OCI-M2 (cell line): ENCODE measurements around the gene RNF227.

Experiments
- DNase-seq: peaks from one replicate; lab custom pipeline; 2025; ENCODE audit not compliant: unreplicated experiment; lab: John Stamatoyannopoulos, UW

RNF227 gene

GRCh38 chr17:7930841-7931631 lies 14.9 kb upstream of the RNF227 start:
- no peak for DNase-seq

GRCh38 chr17:7929158-7930023 lies 13.3 kb upstream of the RNF227 start, which contains the start of gene KCNAB3:
Gene KCNAB3 (minus strand): TSS chr17:7929856. CDS start chr17:7929435, 421 bp downstream.
- DNase-seq = no peak

GRCh38 chr17:7927596-7927995 lies 11.5 kb upstream of the RNF227 start:
- DNase-seq = no peak

DNA sequence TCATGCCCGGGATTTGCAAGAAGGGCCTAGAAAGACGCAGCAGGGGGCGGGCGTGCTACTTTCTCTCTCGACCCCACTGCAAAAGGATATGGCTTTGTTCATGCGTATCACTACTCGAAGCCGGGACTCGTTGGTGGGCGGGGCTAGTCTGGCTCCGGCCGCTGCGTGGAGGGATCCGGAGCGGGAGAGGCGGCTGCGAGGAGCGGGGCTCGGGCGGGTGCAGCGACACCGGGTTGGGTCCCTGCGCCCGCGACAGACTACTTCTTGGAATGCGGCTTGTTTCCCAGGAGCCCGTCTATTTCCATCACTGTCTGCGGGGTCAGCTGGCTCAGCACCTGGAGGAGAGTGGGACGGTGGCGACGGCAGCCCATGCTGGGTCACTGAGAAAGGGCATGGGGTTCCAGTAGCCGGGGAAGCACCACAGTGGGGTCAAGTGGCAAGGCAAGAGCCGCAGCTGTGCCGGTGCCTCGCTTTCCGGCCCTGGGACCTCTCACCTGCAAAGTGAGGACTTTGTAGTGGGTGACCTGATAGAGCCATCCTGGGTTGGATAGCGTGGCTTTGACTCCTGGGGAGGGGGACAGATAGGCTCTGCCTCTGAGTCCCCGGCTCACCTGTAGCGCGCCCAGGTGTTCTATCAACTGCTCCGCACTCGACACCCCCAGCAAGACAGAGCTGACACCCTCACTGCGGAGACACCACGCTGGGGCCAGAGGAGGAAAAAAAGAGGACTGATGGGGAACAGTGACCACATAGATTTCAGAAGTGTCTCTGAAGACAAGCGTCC lies 6.9 kb upstream of the RNF227 start:
- no peak for DNase-seq

GRCh38 chr17:7922269-7922844 lies 6.3 kb upstream of the RNF227 start:
- no peak for DNase-seq

- DNase-seq = no peak
Measured at GRCh38 chr17:7916808-7917207, 719 bp upstream of the RNF227 start.

GRCh38 chr17:7916385-7916682 lies 245 bp upstream of the RNF227 start:
- DNase-seq = no peak

DNA sequence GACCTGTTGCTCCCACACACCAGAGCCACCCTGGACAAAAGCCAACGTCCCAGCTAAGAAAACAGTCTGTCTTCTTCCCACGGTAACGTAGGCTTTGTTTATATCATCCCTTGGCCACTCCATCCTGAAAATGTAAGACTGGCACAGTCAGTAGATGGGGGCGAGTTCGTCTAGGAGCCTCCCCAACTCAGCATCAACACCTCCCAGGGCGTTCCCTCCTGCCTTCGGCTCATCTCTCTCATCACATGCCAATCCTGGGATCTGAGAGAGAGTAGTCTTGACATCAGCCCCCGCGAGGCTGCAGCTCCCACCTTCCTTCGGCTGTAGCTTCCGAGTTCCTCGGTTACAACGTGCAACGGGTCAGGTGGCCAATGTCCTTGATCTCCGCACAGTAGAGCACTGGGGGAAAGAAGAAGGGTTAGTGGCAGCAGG lies 894 bp downstream of the RNF227 start:
- no peak for DNase-seq

GRCh38 chr17:7912927-7913524 lies 3.1 kb downstream of the RNF227 start:
- DNase-seq = no peak

DNA sequence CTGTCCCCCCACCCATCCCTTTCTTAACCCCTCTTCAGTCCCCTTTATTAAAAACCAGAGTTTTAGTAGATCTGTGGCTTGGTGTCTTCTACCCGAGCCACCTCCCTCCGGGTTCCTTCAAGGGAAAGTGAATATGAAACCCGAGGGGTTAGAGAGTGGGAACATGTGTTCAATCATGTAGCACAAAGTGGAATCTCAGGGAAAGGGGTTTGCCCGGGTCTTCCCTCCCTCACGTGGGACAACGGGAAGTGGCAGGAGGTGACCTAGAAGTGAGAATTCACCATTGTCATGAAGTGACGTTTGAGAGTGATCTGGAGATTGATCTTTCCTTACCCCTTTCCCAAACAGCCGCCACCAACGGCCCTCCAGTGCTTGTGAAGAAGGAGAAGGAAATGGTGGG lies 5.0 kb downstream of the RNF227 start:
- no peak for DNase-seq

DNA sequence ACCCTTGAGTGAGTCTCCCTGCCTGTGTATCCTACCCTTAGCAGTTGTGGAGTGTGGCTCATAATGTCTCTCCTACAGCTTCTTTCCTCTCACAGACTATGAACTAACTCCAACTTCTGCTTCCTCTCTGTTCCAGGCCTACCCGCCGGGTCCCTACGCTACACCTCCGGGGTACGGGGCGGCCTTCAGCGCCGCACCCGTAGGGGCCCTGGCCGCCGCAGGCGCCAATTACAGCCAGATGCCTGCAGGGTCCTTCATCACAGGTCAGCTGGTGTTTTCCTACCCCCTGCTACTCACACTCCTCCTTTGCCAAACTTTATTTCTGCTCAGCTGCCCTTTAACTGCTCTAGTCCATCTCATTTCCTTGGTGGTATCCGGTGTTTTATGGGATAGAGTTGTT lies 5.4 kb downstream of the RNF227 start:
- no peak for DNase-seq

DNA sequence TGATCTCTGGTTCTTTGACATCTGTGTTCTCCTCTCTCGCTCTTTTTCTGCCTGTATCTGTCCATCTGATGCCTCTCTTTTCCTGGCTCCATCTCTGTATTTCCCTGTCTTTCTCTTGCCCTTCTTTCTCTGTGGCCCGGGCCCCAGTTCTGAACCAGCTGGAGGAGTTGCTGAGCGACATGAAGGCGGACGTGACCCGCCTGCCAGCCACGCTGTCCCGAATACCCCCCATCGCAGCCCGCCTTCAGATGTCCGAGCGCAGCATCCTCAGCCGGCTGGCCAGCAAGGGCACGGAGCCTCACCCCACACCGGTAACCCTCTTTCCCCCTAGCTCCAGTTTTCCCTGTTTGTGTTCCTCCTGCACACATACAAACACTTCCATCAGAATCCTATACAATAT lies 5.8 kb downstream of the RNF227 start:
- DNase-seq = no peak

DNA sequence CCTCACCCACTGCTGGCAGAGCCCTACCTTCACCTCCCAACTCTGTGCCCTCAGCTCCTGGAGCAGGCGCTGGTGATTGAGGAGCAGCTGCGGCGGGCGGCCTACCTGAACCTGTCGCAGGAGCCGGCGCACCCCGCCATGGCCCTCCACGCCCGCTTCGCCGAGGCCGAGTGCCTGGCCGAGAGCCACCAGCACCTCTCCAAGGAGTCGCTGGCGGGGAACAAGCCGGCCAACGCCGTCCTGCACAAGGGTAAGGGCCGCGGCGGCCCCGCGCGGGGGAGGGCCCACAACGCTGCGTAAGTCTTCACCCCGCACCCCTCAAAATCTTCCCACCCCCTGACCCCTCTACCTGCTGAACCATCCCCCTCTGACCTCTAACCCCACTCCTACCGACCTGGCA lies 7.0 kb downstream of the RNF227 start:
- no peak for DNase-seq

- no peak for DNase-seq
Measured at GRCh38 chr17:7903154-7904103, 12.7 kb downstream of the RNF227 start.

DNA sequence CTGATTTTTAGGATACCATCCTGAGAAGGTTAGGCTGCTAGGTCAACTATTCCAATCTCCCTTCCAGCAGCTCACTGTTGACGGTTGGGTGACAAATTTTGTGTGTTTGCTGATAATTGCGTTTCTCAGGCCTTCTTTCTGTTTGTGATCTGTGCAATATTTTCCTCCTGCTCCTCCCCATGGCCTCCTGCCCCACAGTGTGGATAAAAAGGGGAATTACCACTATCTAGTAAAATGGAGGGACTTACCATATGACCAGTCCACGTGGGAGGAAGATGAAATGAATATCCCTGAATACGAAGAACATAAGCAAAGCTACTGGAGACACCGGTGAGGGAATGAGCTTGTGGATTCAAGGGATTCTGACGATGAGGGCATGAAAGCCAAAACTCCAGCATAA lies 18.3 kb downstream of the RNF227 start:
- DNase-seq = no peak

GRCh38 chr17:7897090-7897489 lies 19.0 kb downstream of the RNF227 start:
- no peak for DNase-seq

DNA sequence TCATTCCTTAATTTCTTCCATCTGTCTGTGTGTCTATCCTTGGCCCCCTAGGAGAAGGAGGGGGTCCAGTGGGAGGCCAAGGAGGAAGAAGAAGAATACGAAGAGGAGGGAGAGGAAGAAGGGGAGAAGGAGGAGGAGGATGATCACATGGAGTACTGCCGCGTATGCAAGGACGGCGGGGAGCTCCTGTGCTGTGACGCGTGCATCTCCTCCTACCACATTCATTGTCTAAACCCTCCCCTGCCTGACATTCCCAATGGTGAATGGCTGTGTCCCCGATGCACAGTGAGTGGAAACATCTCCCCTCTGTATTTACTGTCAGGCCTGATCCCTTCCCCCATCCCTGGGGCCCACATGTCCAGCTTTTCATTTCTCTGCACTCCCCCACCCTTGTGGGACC lies 21.2 kb downstream of the RNF227 start:
- DNase-seq = no peak

- no peak for DNase-seq
Measured at GRCh38 chr17:7894226-7894625, 21.9 kb downstream of the RNF227 start.

DNA sequence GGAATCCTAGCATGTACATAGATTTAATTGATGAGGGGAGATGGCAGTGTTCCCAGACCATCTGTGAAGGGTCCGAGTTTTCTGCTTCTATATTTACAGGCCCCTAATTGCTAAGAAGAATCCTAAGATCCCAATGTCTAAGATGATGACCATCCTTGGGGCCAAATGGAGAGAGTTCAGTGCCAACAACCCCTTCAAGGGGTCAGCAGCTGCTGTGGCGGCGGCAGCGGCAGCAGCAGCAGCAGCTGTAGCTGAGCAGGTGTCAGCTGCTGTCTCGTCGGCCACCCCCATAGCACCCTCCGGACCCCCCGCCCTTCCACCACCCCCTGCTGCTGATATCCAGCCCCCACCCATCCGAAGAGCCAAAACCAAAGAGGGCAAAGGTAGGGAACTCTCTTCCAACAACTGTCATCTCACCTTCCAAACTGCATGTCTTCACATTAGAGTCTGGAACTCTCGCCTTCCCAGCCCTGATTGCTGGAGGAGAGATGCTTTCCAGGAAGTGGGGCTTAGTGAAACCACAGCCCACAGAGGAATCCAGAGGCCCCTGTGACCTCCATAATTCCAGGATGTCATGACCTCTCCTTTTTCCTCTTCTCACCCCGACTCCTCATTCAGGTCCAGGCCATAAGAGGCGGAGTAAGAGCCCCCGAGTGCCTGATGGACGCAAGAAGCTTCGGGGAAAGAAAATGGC lies 22.8 kb downstream of the RNF227 start:
- no peak for DNase-seq
